Upper lobe of left lung (tissue), 4 donors: ENCODE measurements around the gene FDCSP.

Source experiments
- POLR2A ChIP-seq, 4 donors: fragments of 450-650 bp; IDR thresholded peaks; one replicate each; pipeline ENCODE4 v1.5.1; 2016 to 2017; ENCODE audit warnings: antibody characterized with exemption in 4 of 4, mild to moderate bottlenecking in 2 of 4
- POLR2AphosphoS5 ChIP-seq, 2 donors: sonication (generic); formaldehyde crosslinking; IDR thresholded peaks; one replicate each; pipeline ENCODE4 v1.5.1; 2017; ENCODE audit warnings: antibody characterized with exemption in 2 of 2

- no peak for TF ChIP-seq POLR2AphosphoS5 (IDR thresholded peaks at IDR 0.05)
- no peak for TF ChIP-seq POLR2A (IDR thresholded peaks at IDR 0.05)
Measured at GRCh38 chr4:70182517-70183167, 43.3 kb upstream of the FDCSP start.
